ENCODE data around the gene TUT7.

GRCh38 chr9:86355814-86356213 is 1.6 kb upstream of the TUT7 start:
- no peak for TF ChIP-seq CTCF (conservative IDR thresholded peaks at IDR 0.05; ENCODE audit: low read depth in 2 of 2)
- TF ChIP-seq EZH2phosphoT487 (IDR thresholded peaks at IDR 0.05; ENCODE audit: unreplicated experiment) = no peak
- TF ChIP-seq REST (IDR thresholded peaks at IDR 0.05; ENCODE audit: unreplicated experiment) = no peak
- no peak for TF ChIP-seq NANOG (IDR thresholded peaks at IDR 0.05; ENCODE audit: borderline replicate concordance)
- TF ChIP-seq POLR2AphosphoS5 (IDR thresholded peaks at IDR 0.05; ENCODE audit: low read depth) = no peak
- no peak for TF ChIP-seq EZH2 (IDR thresholded peaks at IDR 0.05; ENCODE audit: low read depth, unreplicated experiment)
- no peak for TF ChIP-seq ETS1 (IDR thresholded peaks at IDR 0.05)
- TF ChIP-seq STAT1 (IDR thresholded peaks at IDR 0.05; ENCODE audit: unreplicated experiment) = no peak
- TF ChIP-seq JUNB (IDR thresholded peaks at IDR 0.05; ENCODE audit: unreplicated experiment) = no peak
- TF ChIP-seq CREB1 (CRISPR knock-in tag; IDR thresholded peaks at IDR 0.05; ENCODE audit: low read depth) = no peak
- no peak for TF ChIP-seq ZNF331 (CRISPR knock-in tag; IDR thresholded peaks at IDR 0.05; ENCODE audit: low read depth)
- TF ChIP-seq ZNF114 (CRISPR knock-in tag; IDR thresholded peaks at IDR 0.05) = no peak

Data from GM23338 (cell line).